Gastroesophageal sphincter (tissue), 4 donors: ENCODE data around the gene TWIST2. TPM values are rescaled to one million over a fixed set of nuclear protein-coding genes. Genes with fewer than 3 reads are reported as not detected.

Experiments used
- ATAC-seq: fragments of 150-250 bp; one replicate; pipeline ENCODE4 v1.9.1; 2016; ENCODE audit warnings: mild to moderate bottlenecking, moderate library complexity
- H3K27ac ChIP-seq, 4 donors: fragments of 200-600 bp; sonication (generic) in 3 of 4; 1 replicate in 3 of 4; 2 replicates in 1 of 4; pipeline ENCODE4 v1.5.1; 2016 to 2019
- H3K27me3 ChIP-seq: fragments of 200-600 bp; sonication (generic); one replicate; pipeline ENCODE4 v1.5.1; 2019
- H3K36me3 ChIP-seq, 2 donors: fragments of 200-600 bp; sonication (generic); one replicate each; pipeline ENCODE4 v1.5.1; 2019; ENCODE audit warnings: control low read depth in 1 of 2
- H3K4me1 ChIP-seq, 3 donors: fragments of 200-600 bp; sonication (generic); 1 replicate in 2 of 3; 2 replicates in 1 of 3; pipeline ENCODE4 v1.5.1; 2016 to 2019; ENCODE audit warnings: control low read depth in 2 of 3
- H3K4me3 ChIP-seq, 2 donors: fragments of 200-600 bp; sonication (generic); one replicate each; pipeline ENCODE4 v1.5.1; 2019; ENCODE audit warnings: mild to moderate bottlenecking in 1 of 2, moderate library complexity in 1 of 2
- H3K9me3 ChIP-seq, 3 donors: fragments of 200-600 bp; sonication (generic); one replicate each; pipeline ENCODE4 v1.5.1; 2017 to 2019; ENCODE audit warnings: control low read depth in 2 of 3
- EP300 ChIP-seq: sonication (generic); formaldehyde crosslinking; IDR thresholded peaks from one replicate; pipeline ENCODE4 v1.6.1; 2017; ENCODE audit warnings: antibody characterized with exemption, mild to moderate bottlenecking
- POLR2A ChIP-seq, 2 donors: fragments of 450-650 bp; IDR thresholded peaks; one replicate each; pipeline ENCODE4 v1.6.1; 2017; ENCODE audit warnings: antibody characterized with exemption in 2 of 2, mild to moderate bottlenecking in 2 of 2, moderate library complexity in 1 of 2
- POLR2AphosphoS5 ChIP-seq: sonication (generic); formaldehyde crosslinking; IDR thresholded peaks from one replicate; pipeline ENCODE4 v1.6.1; 2017; ENCODE audit warnings: antibody characterized with exemption
- WGBS, 2 donors: methylation state at CpG; one replicate each; pipeline ENCODE4 v1.1.5; 2018; ENCODE audit warnings: low coverage in 1 of 2; 5-methylcytosine and 5-hydroxymethylcytosine counted together
- total RNA-seq, 4 donors: library from RNA; depleted of rRNA; stranded (reverse); fragments of >200 nt; gene quantifications; one replicate each; pipeline ENCODE4 v1.1.0, GENCODE V29; 2016
- TF ChIP-seq, protein P1 (sequence below), 4 experiments: fragments of 200-600 bp in 2 of 4; fragments of 450-650 bp in 2 of 4; sonication (generic) in 1 of 4; IDR thresholded peaks; one replicate each; pipeline ENCODE4 v1.5.1; 2017 to 2019; ENCODE audit warnings: antibody characterized with exemption in 4 of 4, mild to moderate bottlenecking in 2 of 4, moderate library complexity in 2 of 4

Gene TWIST2
- total RNA-seq, 4 donors from 2014 or later, result 17.7 to 69.6 (median 45.2) TPM

DNA sequence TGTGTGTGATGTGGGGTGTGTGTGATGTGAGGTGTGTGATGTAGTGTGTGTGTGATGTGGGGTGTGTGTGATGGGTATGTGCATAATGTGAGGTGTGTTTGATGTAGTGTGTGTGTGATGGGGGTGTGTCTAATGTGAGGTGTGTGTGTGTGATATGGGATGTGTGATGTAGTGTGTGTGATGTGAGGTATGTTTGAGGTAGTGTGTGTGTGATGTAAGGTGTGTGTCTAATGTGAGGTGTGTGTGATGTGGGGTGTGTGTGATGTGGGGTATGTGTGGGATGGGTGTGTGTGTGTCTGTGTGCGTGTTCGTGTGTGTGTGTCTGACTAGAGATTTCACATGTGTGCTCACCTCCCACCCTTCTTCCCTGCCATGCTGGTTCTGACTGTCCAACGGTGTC lies 56.3 kb downstream of the TWIST2 start:
- no peak for ATAC-seq
- TF ChIP-seq POLR2AphosphoS5 (no peak), POLR2A (IDR thresholded peaks at IDR 0.05) (no peak), EP300 (no peak)
- TF ChIP-seq, protein P1, sequence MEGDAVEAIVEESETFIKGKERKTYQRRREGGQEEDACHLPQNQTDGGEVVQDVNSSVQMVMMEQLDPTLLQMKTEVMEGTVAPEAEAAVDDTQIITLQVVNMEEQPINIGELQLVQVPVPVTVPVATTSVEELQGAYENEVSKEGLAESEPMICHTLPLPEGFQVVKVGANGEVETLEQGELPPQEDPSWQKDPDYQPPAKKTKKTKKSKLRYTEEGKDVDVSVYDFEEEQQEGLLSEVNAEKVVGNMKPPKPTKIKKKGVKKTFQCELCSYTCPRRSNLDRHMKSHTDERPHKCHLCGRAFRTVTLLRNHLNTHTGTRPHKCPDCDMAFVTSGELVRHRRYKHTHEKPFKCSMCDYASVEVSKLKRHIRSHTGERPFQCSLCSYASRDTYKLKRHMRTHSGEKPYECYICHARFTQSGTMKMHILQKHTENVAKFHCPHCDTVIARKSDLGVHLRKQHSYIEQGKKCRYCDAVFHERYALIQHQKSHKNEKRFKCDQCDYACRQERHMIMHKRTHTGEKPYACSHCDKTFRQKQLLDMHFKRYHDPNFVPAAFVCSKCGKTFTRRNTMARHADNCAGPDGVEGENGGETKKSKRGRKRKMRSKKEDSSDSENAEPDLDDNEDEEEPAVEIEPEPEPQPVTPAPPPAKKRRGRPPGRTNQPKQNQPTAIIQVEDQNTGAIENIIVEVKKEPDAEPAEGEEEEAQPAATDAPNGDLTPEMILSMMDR (IDR thresholded peaks at IDR 0.05), result no peak
- Histone ChIP-seq H3K36me3 (no peaks in the 10 kb centered on the region), H3K27me3 (peaks cover 22% of the 10 kb centered on the region), H3K4me3 (no peak overlapping the region), H3K4me1 (peaks cover 0 to 1% (median 0%) of the 10 kb centered on the region in 3 donors), H3K9me3 (no peaks in the 10 kb centered on the region), H3K27ac (no peak overlapping the region)
- WGBS, 2 donors, result 90 to 94% methylated on average over 3 of the region's 3 CpGs

DNA sequence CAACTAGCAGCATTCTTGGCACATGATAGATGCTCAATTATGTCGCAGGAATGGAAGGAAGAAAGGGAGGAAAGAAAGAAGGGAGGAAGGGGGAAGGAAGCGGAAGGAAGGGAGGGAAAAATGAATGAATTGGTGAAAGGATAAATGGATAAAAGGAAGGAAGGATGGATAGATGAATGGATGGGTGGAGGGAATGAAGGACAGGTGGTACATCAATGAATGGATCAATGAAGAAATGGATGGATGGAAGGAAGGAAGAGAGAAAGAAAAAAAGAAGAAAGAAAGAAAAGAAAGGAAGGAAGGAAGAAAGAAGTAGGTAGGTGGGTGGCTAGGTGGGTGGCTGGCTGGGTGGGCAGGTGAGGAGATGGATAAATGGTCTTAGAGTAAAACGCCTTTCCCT lies 56.8 kb downstream of the TWIST2 start:
- H3K4me1 ChIP-seq, result peaks cover 0 to 5% (median 0%) of the 10 kb centered on the region in 3 donors
- no peaks in the 10 kb centered on the region for H3K9me3 ChIP-seq
- no peaks in the 10 kb centered on the region for H3K36me3 ChIP-seq
- no peak overlapping the region for H3K27ac ChIP-seq
- peaks cover 22% of the 10 kb centered on the region for H3K27me3 ChIP-seq
- ATAC-seq, result no peak
- H3K4me3 ChIP-seq, result no peak overlapping the region
- TF ChIP-seq EP300 (no peak), POLR2A (IDR thresholded peaks at IDR 0.05) (no peak), POLR2AphosphoS5 (no peak)
- TF ChIP-seq, protein P1 (IDR thresholded peaks at IDR 0.05), result no peak
- WGBS, 2 donors, result 57 to 95% methylated on average over 1 to 2 of the region's 3 CpGs

DNA sequence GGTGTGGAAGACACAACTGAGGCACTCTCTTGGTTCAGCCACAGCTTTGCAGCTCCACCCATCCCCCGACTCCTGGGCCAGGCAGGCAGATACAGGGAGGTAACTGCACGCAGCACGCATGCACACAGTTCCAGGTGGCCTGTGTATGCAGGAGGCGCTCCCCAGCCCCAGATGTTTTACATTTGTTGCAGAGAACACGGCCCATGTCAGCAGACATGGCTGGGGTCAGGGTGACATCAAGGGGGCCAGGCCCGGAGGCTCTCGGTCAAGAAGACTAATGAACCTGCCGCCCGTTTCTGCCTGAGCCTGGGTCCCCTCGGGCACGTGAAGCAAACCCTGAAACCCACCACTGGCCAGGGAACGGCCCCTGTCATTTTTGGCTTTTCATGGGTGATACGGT lies 57.3 kb downstream of the TWIST2 start:
- Histone ChIP-seq H3K9me3 (no peaks in the 10 kb centered on the region), H3K27me3 (peaks cover 22% of the 10 kb centered on the region), H3K27ac (no peak overlapping the region), H3K4me3 (no peak overlapping the region), H3K4me1 (peaks cover 0 to 5% (median 0%) of the 10 kb centered on the region in 3 donors), H3K36me3 (no peaks in the 10 kb centered on the region)
- 59 to 63% methylated on average over 3 to 4 of the region's 13 CpGs for WGBS, 2 donors
- no peak for ATAC-seq
- TF ChIP-seq POLR2A (IDR thresholded peaks at IDR 0.05) (no peak), POLR2AphosphoS5 (no peak), EP300 (no peak)
- TF ChIP-seq, protein P1 (IDR thresholded peaks at IDR 0.05), result no peak

DNA sequence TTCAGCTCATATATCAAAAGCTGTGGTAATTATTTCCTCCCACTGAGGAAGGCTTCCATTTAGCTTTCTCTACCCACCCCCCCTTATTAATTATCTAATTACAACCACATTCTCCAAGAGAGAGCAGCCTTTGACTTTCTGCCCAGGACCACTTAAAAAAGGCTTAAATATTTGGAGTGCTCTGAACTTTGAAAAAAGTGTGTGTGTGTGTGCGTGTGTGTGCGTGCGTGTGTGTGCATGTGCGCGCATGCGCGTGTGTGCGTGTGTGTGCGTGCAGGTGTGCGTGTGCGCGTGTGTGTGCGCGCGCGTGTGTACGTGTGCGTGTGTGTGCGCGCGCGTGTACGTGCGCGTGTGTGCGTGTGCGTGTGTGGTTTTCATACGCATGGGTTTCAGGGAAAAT lies 57.8 kb downstream of the TWIST2 start:
- H3K4me1 ChIP-seq, result peaks cover 0 to 5% (median 0%) of the 10 kb centered on the region in 3 donors
- H3K36me3 ChIP-seq, result peaks cover 0 to 2% of the 10 kb centered on the region in 2 donors
- H3K27me3 ChIP-seq, result peaks cover 18% of the 10 kb centered on the region
- WGBS, 2 donors, result 48 to 85% methylated on average over 14 to 26 of the region's 28 CpGs
- H3K27ac ChIP-seq, result no peak overlapping the region
- H3K4me3 ChIP-seq, result no peak overlapping the region
- no peak for TF ChIP-seq POLR2A (IDR thresholded peaks at IDR 0.05)
- TF ChIP-seq, protein P1 (IDR thresholded peaks at IDR 0.05), result no peak
- TF ChIP-seq EP300, result no peak
- no peak for TF ChIP-seq POLR2AphosphoS5
- ATAC-seq, result no peak
- H3K9me3 ChIP-seq, result no peaks in the 10 kb centered on the region

DNA sequence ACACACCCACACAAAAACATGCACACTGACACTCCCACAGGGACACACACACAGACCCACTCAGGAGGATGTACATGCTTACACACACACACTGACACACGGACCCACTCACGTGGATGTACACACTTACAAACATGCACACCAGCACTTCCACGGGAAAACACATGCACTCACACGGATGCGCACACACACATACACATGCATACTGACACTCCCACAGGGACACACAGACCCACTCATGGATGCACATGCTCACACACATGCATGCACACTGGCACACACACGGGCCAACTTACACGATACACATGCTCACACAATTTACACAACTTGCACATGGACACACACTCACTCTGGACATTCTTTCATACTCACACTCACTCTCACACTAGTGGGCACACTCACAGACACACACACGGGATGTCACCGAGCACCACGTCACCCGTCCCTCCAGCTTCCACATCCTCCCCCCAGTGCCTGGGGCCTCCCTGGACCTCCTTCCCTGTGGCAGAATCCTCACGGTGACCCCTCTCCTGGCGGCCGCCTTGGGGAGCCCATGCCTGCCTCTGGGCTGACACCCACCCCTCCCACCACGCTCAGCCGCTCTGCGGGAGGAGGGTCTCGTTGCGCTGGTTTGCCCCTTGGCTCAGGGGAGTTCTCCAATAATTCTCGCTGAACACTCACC lies 58.5 kb downstream of the TWIST2 start:
- H3K27me3 ChIP-seq, result peaks cover 15% of the 10 kb centered on the region
- H3K9me3 ChIP-seq, result no peaks in the 10 kb centered on the region
- peaks cover 0 to 9% of the 10 kb centered on the region in 2 donors for H3K36me3 ChIP-seq
- H3K4me1 ChIP-seq, result peaks cover 0 to 5% (median 0%) of the 10 kb centered on the region in 3 donors
- 86% methylated on average over 9 of the region's 20 CpGs; no CpG with 5 or more reads in 1 of the 2 donors for WGBS, 2 donors
- ATAC-seq, result no peak
- H3K27ac ChIP-seq, result no peak overlapping the region
- TF ChIP-seq, protein P1 (IDR thresholded peaks at IDR 0.05), result no peak
- TF ChIP-seq POLR2A (IDR thresholded peaks at IDR 0.05) (no peak), POLR2AphosphoS5 (no peak), EP300 (no peak)
- H3K4me3 ChIP-seq, result no peak overlapping the region
